Measurements from ENCODE around the gene XPNPEP3.

XPNPEP3 gene

GRCh38 chr22:40951795-40952605 lies 95.1 kb downstream of the XPNPEP3 start:
- no peak for DNase-seq

- DNase-seq: no peak
Observed at GRCh38 chr22:40953471-40953870, 96.5 kb downstream of the XPNPEP3 start.

GRCh38 chr22:40954113-40954512 lies 97.2 kb downstream of the XPNPEP3 start:
- DNase-seq: no peak

GRCh38 chr22:40955571-40955970 lies 98.6 kb downstream of the XPNPEP3 start:
- no peak for DNase-seq

- DNase-seq: no peak
Observed at GRCh38 chr22:40957601-40958000, 100.7 kb downstream of the XPNPEP3 start.

- no peak for DNase-seq
Observed at GRCh38 chr22:40958299-40958698, 101.4 kb downstream of the XPNPEP3 start.

- DNase-seq: no peak
Observed at GRCh38 chr22:40960145-40960544, 103.2 kb downstream of the XPNPEP3 start.

- DNase-seq: no peak
Observed at GRCh38 chr22:40965936-40966725, 109.2 kb downstream of the XPNPEP3 start.

- no peak for DNase-seq
Observed at GRCh38 chr22:40966726-40967085, 109.8 kb downstream of the XPNPEP3 start.

GRCh38 chr22:40967111-40967760 lies 110.3 kb downstream of the XPNPEP3 start:
- no peak for DNase-seq

GRCh38 chr22:40972587-40972986 lies 115.6 kb downstream of the XPNPEP3 start:
- DNase-seq: no peak

- no peak for DNase-seq
Observed at GRCh38 chr22:40973144-40973543, 116.2 kb downstream of the XPNPEP3 start.

GRCh38 chr22:40975366-40975765 lies 118.4 kb downstream of the XPNPEP3 start:
- DNase-seq: no peak

- no peak for DNase-seq
Observed at GRCh38 chr22:40976866-40977700, 120.1 kb downstream of the XPNPEP3 start.

- no peak for DNase-seq
Observed at GRCh38 chr22:40979198-40979597, 122.2 kb downstream of the XPNPEP3 start.

- no peak for DNase-seq
Observed at GRCh38 chr22:40979871-40980270, 122.9 kb downstream of the XPNPEP3 start.
